ENCODE measurements around the gene ZNF83.

ZNF83 gene

GRCh38 chr19:52592301-52592700 lies 45.9 kb downstream of the ZNF83 start:
- no peak for TF ChIP-seq CTCF (IDR thresholded peaks at IDR 0.05; ENCODE audit: low read depth, low read length)
- H3K4me3 ChIP-seq (ENCODE audit: low read depth, low read length), result no peak overlapping the region

GRCh38 chr19:52590728-52591127 lies 47.4 kb downstream of the ZNF83 start:
- TF ChIP-seq CTCF (IDR thresholded peaks at IDR 0.05; ENCODE audit: low read depth, low read length), result no peak

GRCh38 chr19:52585604-52586003 lies 52.6 kb downstream of the ZNF83 start:
- no peak overlapping the region for H3K4me3 ChIP-seq (ENCODE audit: low read depth, low read length)
- TF ChIP-seq CTCF (IDR thresholded peaks at IDR 0.05; ENCODE audit: low read depth, low read length), result no peak

More at GRCh38 chr19:52590728-52591127, 47.4 kb downstream of the ZNF83 start:
- H3K4me3 ChIP-seq (ENCODE audit: low read depth, low read length), result no peak overlapping the region

- TF ChIP-seq CTCF (IDR thresholded peaks at IDR 0.05; ENCODE audit: low read depth, low read length), result no peak
- no peak overlapping the region for H3K4me3 ChIP-seq (ENCODE audit: low read depth, low read length)
Observed at GRCh38 chr19:52584736-52585440, 53.3 kb downstream of the ZNF83 start.

- H3K4me3 ChIP-seq (ENCODE audit: low read depth, low read length), result peak within 1 kb of the TSS; percentile 93
- TF ChIP-seq CTCF (IDR thresholded peaks at IDR 0.05; ENCODE audit: low read depth, low read length), result no peak
Observed at GRCh38 chr19:52570000-52570861, 67.9 kb downstream of the ZNF83 start, which contains the start of gene ZNF701. Gene ZNF701, plus strand, starts transcription at chr19:52570287. Its CDS starts 3,861 bp downstream, at chr19:52574148.

GRCh38 chr19:52569638-52569999 lies 68.5 kb downstream of the ZNF83 start:
- peak overlapping the region; percentile 93 for H3K4me3 ChIP-seq (ENCODE audit: low read depth, low read length)

GRCh38 chr19:52567921-52568320 lies 70.2 kb downstream of the ZNF83 start:
- H3K4me3 ChIP-seq (ENCODE audit: low read depth, low read length), result no peak overlapping the region
- no peak for TF ChIP-seq CTCF (IDR thresholded peaks at IDR 0.05; ENCODE audit: low read depth, low read length)

Data from WI38 (cell line).